HepG2 (cell line): ENCODE data around the gene RXFP1. TPM values are rescaled to one million over a fixed set of nuclear protein-coding genes. Genes with fewer than 3 reads are reported as not detected.
A peak's percentile ranks its signal among the peaks of the same experiment; 100 is the strongest.

ENCODE experiments used
- MIER2 ChIP-seq: IDR thresholded peaks from 2 replicates; pipeline ENCODE4 v1.6.1; 2016; ENCODE audit warnings: missing biosample characterization, missing genetic modification reagents
- RFXANK ChIP-seq: IDR thresholded peaks from 2 replicates; pipeline ENCODE4 v1.6.1; 2016
- ZBTB49 ChIP-seq: sonication (generic); formaldehyde crosslinking; IDR thresholded peaks from 2 replicates; pipeline ENCODE4 v1.4.0; 2020; ENCODE audit warnings: missing genetic modification reagents, borderline replicate concordance
- ZNF207 ChIP-seq: fragments of 450-650 bp; IDR thresholded peaks from 2 replicates; pipeline ENCODE4 v1.6.1; 2016; ENCODE audit warnings: antibody characterized with exemption, borderline replicate concordance
- ZNF224 ChIP-seq: sonication (generic); formaldehyde crosslinking; IDR thresholded peaks from 2 replicates; pipeline ENCODE4 v1.5.0; 2020; ENCODE audit warnings: mild to moderate bottlenecking, missing genetic modification reagents
- ZSCAN20 ChIP-seq: sonication (generic); formaldehyde crosslinking; IDR thresholded peaks from 2 replicates; pipeline ENCODE4 v1.4.0; 2020; ENCODE audit warnings: missing genetic modification reagents, mild to moderate bottlenecking, borderline replicate concordance
- polyA plus RNA-seq, 8 experiments: library from polyadenylated mRNA; depleted of rRNA in 3 of 8; stranded (reverse) in 7 of 8; unstranded in 1 of 8; fragments of >200 nt; fragmentation: Illumina TruSeq in 4 of 8; extraction: Trizol in 4 of 8; gene quantifications; 2 replicates each; pipeline versions ENCODE4 v1.2.1 to v1.2.3, GENCODE V29; 2011 to 2016; ENCODE audit warnings: low read depth in 4 of 8, missing spikeins in 1 of 8, mixed read lengths in 1 of 8; ENCODE audit not compliant: insufficient read depth in 1 of 8
- total RNA-seq, 5 experiments: library from RNA; depleted of rRNA; stranded (reverse); fragments of >200 nt; fragmentation: Illumina TruSeq; extraction: Trizol; gene quantifications; 2 replicates each; pipeline ENCODE4 v1.2.3, GENCODE V29; 2016; ENCODE audit warnings: low read depth in 1 of 5
- TF ChIP-seq, protein P1 (sequence below): sonication (generic); formaldehyde crosslinking; IDR thresholded peaks from 2 replicates; pipeline ENCODE4 v1.4.0; 2020; ENCODE audit warnings: missing genetic modification reagents
- TF ChIP-seq, protein P2 (sequence below): IDR thresholded peaks from 2 replicates; pipeline ENCODE4 v1.6.1; 2016; ENCODE audit warnings: missing compliant biosample characterization, missing genetic modification reagents, borderline replicate concordance
- TF ChIP-seq, protein P3 (sequence below): IDR thresholded peaks from 2 replicates; pipeline ENCODE4 v1.6.1; 2016; ENCODE audit warnings: missing biosample characterization, missing genetic modification reagents, low read depth
- TF ChIP-seq, protein P4 (sequence below): IDR thresholded peaks from 2 replicates; pipeline ENCODE4 v1.6.1; 2016; ENCODE audit warnings: low read depth

Gene RXFP1
- total and polyA plus RNA-seq, 2 of the 13 experiments (the other 11 are each of a cell fraction or from before 2014, with no cell fraction given): not detected

GRCh38 chr4:158671915-158672806 lies 150.5 kb downstream of the RXFP1 start, which contains the start of gene ETFDH (continued):
- TF ChIP-seq, protein P1, sequence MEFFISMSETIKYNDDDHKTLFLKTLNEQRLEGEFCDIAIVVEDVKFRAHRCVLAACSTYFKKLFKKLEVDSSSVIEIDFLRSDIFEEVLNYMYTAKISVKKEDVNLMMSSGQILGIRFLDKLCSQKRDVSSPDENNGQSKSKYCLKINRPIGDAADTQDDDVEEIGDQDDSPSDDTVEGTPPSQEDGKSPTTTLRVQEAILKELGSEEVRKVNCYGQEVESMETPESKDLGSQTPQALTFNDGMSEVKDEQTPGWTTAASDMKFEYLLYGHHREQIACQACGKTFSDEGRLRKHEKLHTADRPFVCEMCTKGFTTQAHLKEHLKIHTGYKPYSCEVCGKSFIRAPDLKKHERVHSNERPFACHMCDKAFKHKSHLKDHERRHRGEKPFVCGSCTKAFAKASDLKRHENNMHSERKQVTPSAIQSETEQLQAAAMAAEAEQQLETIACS: no peak
- TF ChIP-seq, protein P2, sequence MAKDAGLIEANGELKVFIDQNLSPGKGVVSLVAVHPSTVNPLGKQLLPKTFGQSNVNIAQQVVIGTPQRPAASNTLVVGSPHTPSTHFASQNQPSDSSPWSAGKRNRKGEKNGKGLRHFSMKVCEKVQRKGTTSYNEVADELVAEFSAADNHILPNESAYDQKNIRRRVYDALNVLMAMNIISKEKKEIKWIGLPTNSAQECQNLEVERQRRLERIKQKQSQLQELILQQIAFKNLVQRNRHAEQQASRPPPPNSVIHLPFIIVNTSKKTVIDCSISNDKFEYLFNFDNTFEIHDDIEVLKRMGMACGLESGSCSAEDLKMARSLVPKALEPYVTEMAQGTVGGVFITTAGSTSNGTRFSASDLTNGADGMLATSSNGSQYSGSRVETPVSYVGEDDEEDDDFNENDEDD (CRISPR knock-in tag): peak; percentile 69; the same call in 1 of the 2 replicates
- TF ChIP-seq ZNF224 (CRISPR knock-in tag) (0 out of 2 replicates have a peak, but pooled peaks have one; percentile 70), ZSCAN20 (CRISPR knock-in tag) (no peak; the same call in 1 of the 2 replicates), ZBTB49 (CRISPR knock-in tag) (0 out of 2 replicates have a peak, but pooled peaks have one; percentile 51), RFXANK (CRISPR knock-in tag) (peak; percentile 77; the same call in 1 of the 2 replicates), MIER2 (0 out of 2 replicates have a peak, but pooled peaks have one; percentile 26), ZNF207 (no peak)
- TF ChIP-seq, protein P3, sequence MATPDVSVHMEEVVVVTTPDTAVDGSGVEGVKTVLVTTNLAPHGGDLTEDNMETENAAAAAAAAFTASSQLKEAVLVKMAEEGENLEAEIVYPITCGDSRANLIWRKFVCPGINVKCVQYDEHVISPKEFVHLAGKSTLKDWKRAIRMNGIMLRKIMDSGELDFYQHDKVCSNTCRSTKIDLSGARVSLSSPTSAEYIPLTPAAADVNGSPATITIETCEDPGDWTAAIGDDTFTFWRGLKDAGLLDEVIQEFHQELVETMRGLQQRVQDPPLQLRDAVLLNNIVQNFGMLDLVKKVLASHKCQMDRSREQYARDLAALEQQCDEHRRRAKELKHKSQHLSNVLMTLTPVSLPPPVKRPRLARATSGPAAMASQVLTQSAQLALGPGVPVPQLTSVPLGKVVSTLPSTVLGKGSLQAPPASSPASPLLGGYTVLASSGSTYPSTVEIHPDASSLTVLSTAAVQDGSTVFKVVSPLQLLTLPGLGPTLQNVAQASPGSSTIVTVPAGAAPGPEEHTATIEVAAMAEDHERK (CRISPR knock-in tag): peak; percentile 85
- TF ChIP-seq, protein P4, sequence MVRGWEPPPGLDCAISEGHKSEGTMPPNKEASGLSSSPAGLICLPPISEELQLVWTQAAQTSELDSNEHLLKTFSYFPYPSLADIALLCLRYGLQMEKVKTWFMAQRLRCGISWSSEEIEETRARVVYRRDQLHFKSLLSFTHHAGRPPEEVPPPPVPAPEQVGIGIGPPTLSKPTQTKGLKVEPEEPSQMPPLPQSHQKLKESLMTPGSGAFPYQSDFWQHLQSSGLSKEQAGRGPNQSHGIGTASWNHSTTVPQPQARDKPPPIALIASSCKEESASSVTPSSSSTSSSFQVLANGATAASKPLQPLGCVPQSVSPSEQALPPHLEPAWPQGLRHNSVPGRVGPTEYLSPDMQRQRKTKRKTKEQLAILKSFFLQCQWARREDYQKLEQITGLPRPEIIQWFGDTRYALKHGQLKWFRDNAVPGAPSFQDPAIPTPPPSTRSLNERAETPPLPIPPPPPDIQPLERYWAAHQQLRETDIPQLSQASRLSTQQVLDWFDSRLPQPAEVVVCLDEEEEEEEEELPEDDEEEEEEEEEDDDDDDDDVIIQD (CRISPR knock-in tag): peak; percentile 96
